Measurements from ENCODE around the gene TCEA3. TPM values are rescaled to one million over a fixed set of nuclear protein-coding genes. Genes with fewer than 3 reads are reported as not detected.
"Not testable (repeated sequence)": the region's sequence is repeated elsewhere in the genome, so short reads cannot be mapped to it uniquely, and the experiment has no call there.

TCEA3 gene
- total and polyA plus RNA-seq, 2 of the 4 experiments (the other 2 are of a cell fraction) = 3.0 to 6.3 TPM

GRCh38 chr1:23376890-23377811, 47.4 kb downstream of the TCEA3 start (continued):
- TF ChIP-seq SMC3 (IDR thresholded peaks at IDR 0.05; ENCODE audit: low read depth, low read length) = no peak
- no peak for TF ChIP-seq RFX5 (IDR thresholded peaks at IDR 0.05; ENCODE audit: low read depth, low read length)
- no peak for TF ChIP-seq CHD1 (IDR thresholded peaks at IDR 0.05; ENCODE audit: low read depth, low read length)
- TF ChIP-seq RAD21 (IDR thresholded peaks at IDR 0.05; ENCODE audit: low read length) = no peak

- H2BK120ac ChIP-seq (ENCODE audit: low read depth, low read length); H4K8ac ChIP-seq (ENCODE audit: low read depth in 2 of 2, low read length in 2 of 2); H3K27ac ChIP-seq (ENCODE audit: insufficient read depth, low read length); H3K27me3 ChIP-seq (ENCODE audit: control insufficient read depth, insufficient read depth, low read length); H4K5ac ChIP-seq (ENCODE audit: low read depth, low read length); H3K23ac ChIP-seq (ENCODE audit: low read depth, low read length); H3K9ac ChIP-seq (ENCODE audit: low read depth, low read length); POLR2A ChIA-PET (ENCODE audit: unreplicated experiment); H3K36me3 ChIP-seq (ENCODE audit: control insufficient read depth, insufficient read depth, low read length); H3K9me3 ChIP-seq (ENCODE audit: control insufficient read depth, insufficient read depth, low read length); H3K4me3 ChIP-seq (ENCODE audit: insufficient read depth, low read depth, low read length); H2AK9ac ChIP-seq (replicated peaks; ENCODE audit: low read depth, low read length, poor library complexity); BruUV-seq (replicated peaks); ATAC-seq (ENCODE audit: low read depth); H3K56ac ChIP-seq (ENCODE audit: extremely low read depth, insufficient read depth, low read length); H3K4me2 ChIP-seq (ENCODE audit: low read depth, low read length); H2AFZ ChIP-seq (replicated peaks; ENCODE audit: low read length, poor library complexity); CTCF ChIA-PET; H2BK15ac ChIP-seq (ENCODE audit: low read depth, low read length); H2BK5ac ChIP-seq (ENCODE audit: low read depth, low read length, poor library complexity, severe bottlenecking); in situ Hi-C loops (cut with MboI; ENCODE audit: low sequenced_read_pairs); H4K91ac ChIP-seq (ENCODE audit: insufficient read depth, low read depth, low read length); dilution Hi-C loops (cut with HindIII; ENCODE audit: low sequenced_read_pairs, unreplicated experiment); H2AK5ac ChIP-seq (ENCODE audit: low read depth, low read length); H3K18ac ChIP-seq (ENCODE audit: low read depth, low read length); intact Hi-C loops (cut with micrococcal nuclease); H2BK20ac ChIP-seq (ENCODE audit: low read depth, low read length); H4K20me1 ChIP-seq (ENCODE audit: insufficient read depth, low read length); DNase-seq; H3K14ac ChIP-seq (replicated peaks; ENCODE audit: low read depth, low read length); H3K9me1 ChIP-seq (ENCODE audit: insufficient read depth, low read length); H3K4ac ChIP-seq (ENCODE audit: low read depth, low read length): not testable (repeated sequence)
- Histone ChIP-seq H3K4me1 (ENCODE audit: control insufficient read depth, insufficient read depth, low read length) (peaks cover 18% of the 10 kb centered on the region), H3K79me1 (ENCODE audit: low read depth in 1 of 2, low read length in 2 of 2) (peaks cover 19 to 34% of the 10 kb centered on the region in 2 experiments)
- 100% methylated on average over 5 of the region's 12 CpGs; no CpG with 5 or more reads in 1 of the 2 experiments for WGBS, 2 experiments (ENCODE audit: extremely low coverage in 2 of 2, insufficient read length in 1 of 2)
Observed at GRCh38 chr1:23374079-23374735, 50.3 kb downstream of the TCEA3 start.

Measured in IMR-90 (cell line).